HepG2 (cell line): ENCODE measurements around the gene PHRF1. TPM values are rescaled to one million over a fixed set of nuclear protein-coding genes. Genes with fewer than 3 reads are reported as not detected.

Experiments
- GPN1 ChIP-seq: sonication (generic); formaldehyde crosslinking; IDR thresholded peaks from 2 replicates; pipeline ENCODE4 v1.5.1; 2020; ENCODE audit warnings: missing genetic modification reagents, borderline replicate concordance
- HES4 ChIP-seq: sonication (generic); formaldehyde crosslinking; IDR thresholded peaks from 2 replicates; pipeline ENCODE4 v1.9.0; 2021; ENCODE audit warnings: mild to moderate bottlenecking, missing genetic modification reagents, borderline replicate concordance
- HMG20A ChIP-seq: IDR thresholded peaks from 2 replicates; pipeline ENCODE4 v1.6.1; 2016; ENCODE audit warnings: borderline replicate concordance
- JUND ChIP-seq: sonication (generic); formaldehyde crosslinking; IDR thresholded peaks from 2 replicates; pipeline ENCODE4 v1.8.0; 2022; ENCODE audit warnings: mild to moderate bottlenecking, missing genetic modification reagents
- KDM6A ChIP-seq: IDR thresholded peaks from 2 replicates; pipeline ENCODE4 v1.6.1; 2016; ENCODE audit warnings: low read depth
- KLF13 ChIP-seq: sonication (generic); formaldehyde crosslinking; IDR thresholded peaks from 2 replicates; pipeline ENCODE4 v1.4.0; 2020; ENCODE audit warnings: mild to moderate bottlenecking, missing genetic modification reagents
- KLF16 ChIP-seq, 2 experiments: sonication (generic) in 1 of 2; formaldehyde crosslinking in 1 of 2; IDR thresholded peaks; 2 replicates each; pipeline versions ENCODE4 v1.6.1 to v1.8.0; 2016 to 2023; ENCODE audit warnings: missing genetic modification reagents in 2 of 2, missing compliant biosample characterization in 1 of 2
- PAWR ChIP-seq: sonication (generic); formaldehyde crosslinking; IDR thresholded peaks from 2 replicates; pipeline ENCODE4 v1.4.0; 2020; ENCODE audit warnings: missing genetic modification reagents, mild to moderate bottlenecking, borderline replicate concordance
- PHF8 ChIP-seq: sonication (generic); formaldehyde crosslinking; IDR thresholded peaks from 2 replicates; pipeline ENCODE4 v1.5.0; 2020; ENCODE audit warnings: missing genetic modification reagents
- POLR2AphosphoS5 ChIP-seq: IDR thresholded peaks from 2 replicates; pipeline ENCODE4 v1.6.1; 2012; ENCODE audit warnings: low read depth, low read length
- SYNCRIP ChIP-seq: fragments of 200-400 bp; formaldehyde crosslinking; IDR thresholded peaks from 2 replicates; pipeline ENCODE4 v1.6.1; 2018; ENCODE audit warnings: mild to moderate bottlenecking, low read depth, low read length; ENCODE audit not compliant: insufficient read depth
- ZFP37 ChIP-seq: sonication (generic); formaldehyde crosslinking; IDR thresholded peaks from 2 replicates; pipeline ENCODE4 v1.4.0; 2020; ENCODE audit warnings: missing genetic modification reagents, borderline replicate concordance
- ZNF142 ChIP-seq: sonication (generic); formaldehyde crosslinking; IDR thresholded peaks from 2 replicates; pipeline ENCODE4 v1.4.0; 2020; ENCODE audit warnings: missing genetic modification reagents
- ZNF296 ChIP-seq: sonication (generic); formaldehyde crosslinking; conservative IDR thresholded peaks from 2 replicates; pipeline ENCODE4 v1.5.0; 2020; ENCODE audit warnings: mild to moderate bottlenecking, missing genetic modification reagents
- ZNF597 ChIP-seq: sonication (generic); formaldehyde crosslinking; IDR thresholded peaks from 2 replicates; pipeline ENCODE4 v1.5.0; 2020; ENCODE audit warnings: missing genetic modification reagents
- polyA plus RNA-seq, 8 experiments: library from polyadenylated mRNA; depleted of rRNA in 3 of 8; stranded (reverse) in 7 of 8; unstranded in 1 of 8; fragments of >200 nt; fragmentation: Illumina TruSeq in 4 of 8; extraction: Trizol in 4 of 8; gene quantifications; 2 replicates each; pipeline versions ENCODE4 v1.2.1 to v1.2.3, GENCODE V29; 2011 to 2016; ENCODE audit warnings: low read depth in 4 of 8, missing spikeins in 1 of 8, mixed read lengths in 1 of 8; ENCODE audit not compliant: insufficient read depth in 1 of 8
- total RNA-seq, 5 experiments: library from RNA; depleted of rRNA; stranded (reverse); fragments of >200 nt; fragmentation: Illumina TruSeq; extraction: Trizol; gene quantifications; 2 replicates each; pipeline ENCODE4 v1.2.3, GENCODE V29; 2016; ENCODE audit warnings: low read depth in 1 of 5
- TF ChIP-seq, protein P1 (sequence below): sonication (generic); formaldehyde crosslinking; IDR thresholded peaks from 2 replicates; pipeline ENCODE4 v1.4.0; 2020; ENCODE audit warnings: missing genetic modification reagents, borderline replicate concordance

The PHRF1 gene
- total and polyA plus RNA-seq, 2 of the 13 experiments (the other 11 are each of a cell fraction or from before 2014, with no cell fraction given): 8.2 to 16.7 TPM

DNA sequence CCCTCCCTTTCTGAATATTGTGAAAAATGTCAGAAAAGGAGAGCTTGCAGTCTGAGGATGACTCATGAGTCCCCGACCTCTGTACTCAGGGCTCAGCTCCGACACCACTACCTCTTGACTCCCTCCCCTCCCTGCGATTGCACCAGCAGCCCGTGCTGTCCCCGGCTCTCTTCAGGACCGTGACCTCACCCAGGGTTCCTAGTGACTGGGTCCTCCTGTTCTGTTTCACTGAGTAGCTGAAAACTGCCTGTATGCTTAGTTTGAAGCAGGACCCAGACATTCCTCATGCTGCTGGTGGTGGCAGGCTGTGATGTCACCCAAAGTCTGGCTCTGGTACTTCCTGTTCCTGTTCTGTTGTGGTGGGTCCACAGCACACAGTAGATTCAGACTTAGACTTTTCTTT, 11.7 kb downstream of the PHRF1 start (continued):
- no peak for TF ChIP-seq ZNF142 (CRISPR knock-in tag)
- TF ChIP-seq HES4 (CRISPR knock-in tag): no peak
- peak; percentile 48; the same call in 1 of the 2 replicates for TF ChIP-seq ZFP37 (CRISPR knock-in tag)
- TF ChIP-seq GPN1 (CRISPR knock-in tag): no peak
- no peak for TF ChIP-seq KLF13
- no peak for TF ChIP-seq PHF8 (CRISPR knock-in tag)
- no peak for TF ChIP-seq SYNCRIP
- TF ChIP-seq JUND: peak; percentile 95
- TF ChIP-seq ZNF296 (CRISPR knock-in tag): no peak
- TF ChIP-seq PAWR (CRISPR knock-in tag): no peak
- TF ChIP-seq KLF16 (CRISPR knock-in tag; IDR thresholded peaks at IDR 0.05): peak in 1 of 2 experiments; percentile 62; a peak in 1 of 4 replicates
- TF ChIP-seq, protein P1, sequence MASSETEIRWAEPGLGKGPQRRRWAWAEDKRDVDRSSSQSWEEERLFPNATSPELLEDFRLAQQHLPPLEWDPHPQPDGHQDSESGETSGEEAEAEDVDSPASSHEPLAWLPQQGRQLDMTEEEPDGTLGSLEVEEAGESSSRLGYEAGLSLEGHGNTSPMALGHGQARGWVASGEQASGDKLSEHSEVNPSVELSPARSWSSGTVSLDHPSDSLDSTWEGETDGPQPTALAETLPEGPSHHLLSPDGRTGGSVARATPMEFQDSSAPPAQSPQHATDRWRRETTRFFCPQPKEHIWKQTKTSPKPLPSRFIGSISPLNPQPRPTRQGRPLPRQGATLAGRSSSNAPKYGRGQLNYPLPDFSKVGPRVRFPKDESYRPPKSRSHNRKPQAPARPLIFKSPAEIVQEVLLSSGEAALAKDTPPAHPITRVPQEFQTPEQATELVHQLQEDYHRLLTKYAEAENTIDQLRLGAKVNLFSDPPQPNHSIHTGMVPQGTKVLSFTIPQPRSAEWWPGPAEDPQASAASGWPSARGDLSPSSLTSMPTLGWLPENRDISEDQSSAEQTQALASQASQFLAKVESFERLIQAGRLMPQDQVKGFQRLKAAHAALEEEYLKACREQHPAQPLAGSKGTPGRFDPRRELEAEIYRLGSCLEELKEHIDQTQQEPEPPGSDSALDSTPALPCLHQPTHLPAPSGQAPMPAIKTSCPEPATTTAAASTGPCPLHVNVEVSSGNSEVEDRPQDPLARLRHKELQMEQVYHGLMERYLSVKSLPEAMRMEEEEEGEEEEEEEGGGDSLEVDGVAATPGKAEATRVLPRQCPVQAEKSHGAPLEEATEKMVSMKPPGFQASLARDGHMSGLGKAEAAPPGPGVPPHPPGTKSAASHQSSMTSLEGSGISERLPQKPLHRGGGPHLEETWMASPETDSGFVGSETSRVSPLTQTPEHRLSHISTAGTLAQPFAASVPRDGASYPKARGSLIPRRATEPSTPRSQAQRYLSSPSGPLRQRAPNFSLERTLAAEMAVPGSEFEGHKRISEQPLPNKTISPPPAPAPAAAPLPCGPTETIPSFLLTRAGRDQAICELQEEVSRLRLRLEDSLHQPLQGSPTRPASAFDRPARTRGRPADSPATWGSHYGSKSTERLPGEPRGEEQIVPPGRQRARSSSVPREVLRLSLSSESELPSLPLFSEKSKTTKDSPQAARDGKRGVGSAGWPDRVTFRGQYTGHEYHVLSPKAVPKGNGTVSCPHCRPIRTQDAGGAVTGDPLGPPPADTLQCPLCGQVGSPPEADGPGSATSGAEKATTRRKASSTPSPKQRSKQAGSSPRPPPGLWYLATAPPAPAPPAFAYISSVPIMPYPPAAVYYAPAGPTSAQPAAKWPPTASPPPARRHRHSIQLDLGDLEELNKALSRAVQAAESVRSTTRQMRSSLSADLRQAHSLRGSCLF: no peak
- TF ChIP-seq HMG20A: peak; percentile 54; the same call in 1 of the 2 replicates
- no peak for TF ChIP-seq ZNF597 (CRISPR knock-in tag)
- no peak for TF ChIP-seq POLR2AphosphoS5
- peak; percentile 42; the same call in 1 of the 2 replicates for TF ChIP-seq KDM6A (CRISPR knock-in tag)
